NCI-H2081 treated with DMSO at 0.1 percent for 48 hours (cell line): Measurements from ENCODE around the gene SLC16A12.
"Not testable (repeated sequence)": the region's sequence is repeated elsewhere in the genome, so short reads cannot be mapped to it uniquely, and the experiment has no call there.

Source experiments
- DNase-seq: peaks from one replicate; lab custom pipeline; 2025; lab: John Stamatoyannopoulos, UW

Gene SLC16A12

GRCh38 chr10:89416465-89416864 is 118.9 kb downstream of the SLC16A12 start:
- no peak for DNase-seq

GRCh38 chr10:89414879-89415821 is 120.2 kb downstream of the SLC16A12 start:
- DNase-seq, result no peak

GRCh38 chr10:89414146-89414878 is 121.1 kb downstream of the SLC16A12 start, which contains the start of gene IFIT5:
IFIT5 (plus strand) TSS chr10:89414568; CDS start chr10:89414799, 231 bp downstream.
- no peak for DNase-seq

- no peak for DNase-seq
Observed at GRCh38 chr10:89413398-89413912, 121.9 kb downstream of the SLC16A12 start.

GRCh38 chr10:89412276-89412675 is 123.1 kb downstream of the SLC16A12 start:
- DNase-seq, result not testable (repeated sequence)

GRCh38 chr10:89411135-89411534 is 124.3 kb downstream of the SLC16A12 start:
- not testable (repeated sequence) for DNase-seq

GRCh38 chr10:89410551-89410950 is 124.8 kb downstream of the SLC16A12 start:
- not testable (repeated sequence) for DNase-seq

GRCh38 chr10:89409282-89409681 is 126.1 kb downstream of the SLC16A12 start:
- not testable (repeated sequence) for DNase-seq

GRCh38 chr10:89407792-89408191 is 127.6 kb downstream of the SLC16A12 start:
- DNase-seq, result not testable (repeated sequence)

- not testable (repeated sequence) for DNase-seq
Observed at GRCh38 chr10:89406178-89406577, 129.2 kb downstream of the SLC16A12 start.

GRCh38 chr10:89404104-89405047 is 131.0 kb downstream of the SLC16A12 start:
- no peak for DNase-seq

- no peak for DNase-seq
Observed at GRCh38 chr10:89403043-89403442, 132.4 kb downstream of the SLC16A12 start.

GRCh38 chr10:89399956-89400355 is 135.4 kb downstream of the SLC16A12 start:
- no peak for DNase-seq

- DNase-seq, result no peak
Observed at GRCh38 chr10:89398003-89398749, 137.2 kb downstream of the SLC16A12 start.

GRCh38 chr10:89395141-89395540 is 140.3 kb downstream of the SLC16A12 start:
- DNase-seq, result no peak

- no peak for DNase-seq
Observed at GRCh38 chr10:89393898-89394297, 141.5 kb downstream of the SLC16A12 start.

GRCh38 chr10:89392974-89393373 is 142.4 kb downstream of the SLC16A12 start:
- no peak for DNase-seq

GRCh38 chr10:89391907-89392756 is 143.3 kb downstream of the SLC16A12 start, which contains the start of gene IFIT1:
IFIT1 (plus strand) TSS chr10:89392623; CDS start chr10:89392713, 90 bp downstream.
- no peak for DNase-seq

- not testable (repeated sequence) for DNase-seq
Observed at GRCh38 chr10:89391226-89391576, 144.2 kb downstream of the SLC16A12 start.
